B cell (primary cell): ENCODE measurements around the gene ANLN. TPM values are rescaled to one million over a fixed set of nuclear protein-coding genes. Genes with fewer than 3 reads are reported as not detected.

ENCODE experiments used
- ATAC-seq: fragments of 200-7000 bp; cut with Tn5 transposase; one replicate; pipeline ENCODE4 v1.10.0; 2021; ENCODE audit warnings: low read depth, mild to moderate bottlenecking, moderate number of reproducible peaks, moderate library complexity
- CTCF ChIA-PET: fragments of 350-600 bp; sonication (Branson Sonifier 250); formaldehyde crosslinking; loops from one replicate; lab custom pipeline; 2021; ENCODE audit warnings: antibody characterized with exemption, inconsistent platforms; lab: Charles Lee
- POLR2A ChIA-PET: fragments of 350-600 bp; sonication (Branson Sonifier 250); formaldehyde crosslinking; loops from one replicate; lab custom pipeline; 2021; ENCODE audit warnings: antibody characterized with exemption; lab: Charles Lee
- DNase-seq: peaks from one replicate; pipeline ENCODE4 v3.0.0; 2013
- H2AFZ ChIP-seq: 2 replicates; pipeline ENCODE4 v1.6.1; 2012; ENCODE audit warnings: mild to moderate bottlenecking, low read depth, low read length; ENCODE audit not compliant: insufficient read depth, poor library complexity, severe bottlenecking
- H3K27ac ChIP-seq, 2 donors: 1 replicate in 1 of 2; 2 replicates in 1 of 2; pipeline ENCODE4 v1.5.1; 2012 to 2013; ENCODE audit warnings: low read length in 2 of 2, mild to moderate bottlenecking in 2 of 2, moderate library complexity in 1 of 2
- H3K27me3 ChIP-seq, 4 experiments: fragments of 200-600 bp in 1 of 4; sonication (generic) in 1 of 4; replicated peaks in 1 of 4; 1 replicate in 2 of 4; 2 replicates in 2 of 4; pipeline versions ENCODE4 v1.6.1 to v1.7.0; 2013 to 2016; ENCODE audit warnings: low read length in 3 of 4, mild to moderate bottlenecking in 2 of 4, mixed read lengths in 1 of 4, moderate library complexity in 1 of 4; ENCODE audit not compliant: insufficient read depth in 4 of 4, control insufficient read depth in 3 of 4; ENCODE audit errors: control extremely low read depth in 1 of 4
- H3K36me3 ChIP-seq, 2 experiments: replicated peaks in 1 of 2; 1 replicate in 1 of 2; 2 replicates in 1 of 2; pipeline versions ENCODE4 v1.6.1 to v1.7.1; 2013; ENCODE audit warnings: low read length in 1 of 2; ENCODE audit not compliant: insufficient read depth in 2 of 2, control insufficient read depth in 1 of 2; ENCODE audit errors: control extremely low read depth in 1 of 2, extremely low read depth in 1 of 2
- H3K4me1 ChIP-seq, 2 donors: fragments of 200-600 bp in 1 of 2; sonication (generic) in 1 of 2; 1 replicate in 1 of 2; 2 replicates in 1 of 2; pipeline versions ENCODE4 v1.5.1 to v1.6.1; 2013 to 2017; ENCODE audit warnings: low read length in 2 of 2; ENCODE audit not compliant: control insufficient read depth in 2 of 2, insufficient read depth in 2 of 2
- H3K4me2 ChIP-seq: replicated peaks from 2 replicates; pipeline ENCODE3; 2012; ENCODE audit warnings: mild to moderate bottlenecking, low read depth, low read length; ENCODE audit not compliant: poor library complexity, severe bottlenecking
- H3K4me3 ChIP-seq, 5 experiments: fragments of 200-600 bp in 1 of 5; sonication (generic) in 1 of 5; 1 replicate in 3 of 5; 2 replicates in 2 of 5; pipeline versions ENCODE4 v1.5.1 to v1.7.0; 2011 to 2016; ENCODE audit warnings: low read length in 4 of 5, mild to moderate bottlenecking in 4 of 5, low read depth in 2 of 5, control low read depth in 1 of 5, moderate library complexity in 1 of 5; ENCODE audit not compliant: insufficient read depth in 1 of 5; ENCODE audit errors: control extremely low read depth in 1 of 5, extremely low read depth in 1 of 5
- H3K79me2 ChIP-seq: fragments of 200-600 bp; sonication (generic); one replicate; pipeline ENCODE4 v1.6.0; 2016; ENCODE audit warnings: low read length; ENCODE audit not compliant: control insufficient read depth, insufficient read depth
- H3K9ac ChIP-seq: fragments of 200-600 bp; sonication (generic); 2 replicates; pipeline ENCODE4 v1.6.1; 2017; ENCODE audit warnings: mild to moderate bottlenecking, low read length, moderate library complexity
- H3K9me3 ChIP-seq, 3 donors: one replicate each; pipeline versions ENCODE4 v1.6.1 to v1.7.1; 2013; ENCODE audit warnings: low read length in 2 of 3; ENCODE audit not compliant: control insufficient read depth in 2 of 3, insufficient read depth in 1 of 3; ENCODE audit errors: control extremely low read depth in 1 of 3
- H4K20me1 ChIP-seq: 2 replicates; pipeline ENCODE4 v1.6.0; 2012; ENCODE audit warnings: mild to moderate bottlenecking, low read length; ENCODE audit not compliant: insufficient read depth, control insufficient read depth, poor library complexity, severe bottlenecking
- H3K27ac Mint-ChIP-seq: one replicate; pipeline ENCODE4 v1.8.0; 2021; ENCODE audit warnings: mixed read lengths
- H3K27me3 Mint-ChIP-seq: one replicate; pipeline ENCODE4 v1.8.0; 2021; ENCODE audit warnings: mixed read lengths
- H3K4me1 Mint-ChIP-seq: one replicate; pipeline ENCODE4 v1.8.0; 2021; ENCODE audit warnings: mixed read lengths
- H3K4me3 Mint-ChIP-seq: one replicate; pipeline ENCODE4 v1.8.0; 2021; ENCODE audit warnings: mixed read lengths
- H3K9me3 Mint-ChIP-seq: one replicate; pipeline ENCODE4 v1.8.0; 2022; ENCODE audit warnings: mixed read lengths; ENCODE audit not compliant: insufficient read depth
- CTCF ChIP-seq: fragments of 200-600 bp; IDR thresholded peaks from one replicate; pipeline ENCODE4 v1.8.0; 2022; ENCODE audit warnings: antibody characterized with exemption, mild to moderate bottlenecking
- EZH2 ChIP-seq: IDR thresholded peaks from 2 replicates; pipeline ENCODE4 v1.6.1; 2012; ENCODE audit warnings: borderline replicate concordance, low read depth, mild to moderate bottlenecking, moderate library complexity, low read length; ENCODE audit not compliant: insufficient read depth, poor library complexity, severe bottlenecking
- WGBS: methylation state at CpG from one replicate; pipeline ENCODE4 v1.1.5; 2013; ENCODE audit warnings: missing lambda C conversion rate; ENCODE audit not compliant: insufficient coverage; 5-methylcytosine and 5-hydroxymethylcytosine counted together
- intact Hi-C: fragments of 100-400 bp; cut with micrococcal nuclease; formaldehyde crosslinking; loops from one replicate; pipeline ENCODE4 v1.10.0; 2022
- polyA plus RNA-seq: library from polyadenylated mRNA; depleted of rRNA; stranded (reverse); fragments of >200 nt; gene quantifications from 2 replicates; pipeline ENCODE4 v1.2.3, GENCODE V29; 2012
- total RNA-seq, 2 donors: library from RNA; stranded (reverse); fragments of 120-200 nt in 1 of 2; gene quantifications; 1 replicate in 1 of 2; 2 replicates in 1 of 2; pipeline versions ENCODE4 v1.2.3 to v1.2.4, GENCODE V29; 2013 to 2022

ANLN gene
- total and polyA plus RNA-seq, 2 donors (not counting 1 experiment from before 2014, with no cell fraction given) = 0.19 to 0.32 TPM

- POLR2A ChIA-PET = no interaction called here
- WGBS = no CpG with 5 or more reads among the region's 8 CpGs
- H3K4me2 ChIP-seq = no peak overlapping the region
- no peak overlapping the region for H3K4me3 Mint-ChIP-seq
- H3K4me1 ChIP-seq = no peaks in the 10 kb centered on the region
- no peak overlapping the region for H3K27ac ChIP-seq
- no peak for ATAC-seq
- H3K4me3 ChIP-seq = no peak overlapping the region
- H3K36me3 ChIP-seq = no peaks in the 10 kb centered on the region
- no peak for TF ChIP-seq EZH2
- no peak for TF ChIP-seq CTCF
- H3K9ac ChIP-seq = no peak overlapping the region
- intact Hi-C loops = no loop called here
- H4K20me1 ChIP-seq = no peaks in the 10 kb centered on the region
- no peaks in the 10 kb centered on the region for H3K9me3 Mint-ChIP-seq
- DNase-seq = no peak
- H3K27me3 ChIP-seq = no peaks in the 10 kb centered on the region
- H3K27me3 Mint-ChIP-seq = no peaks in the 10 kb centered on the region
- H3K9me3 ChIP-seq = no peaks in the 10 kb centered on the region
- no peak overlapping the region for H3K27ac Mint-ChIP-seq
- no peaks in the 10 kb centered on the region for H3K4me1 Mint-ChIP-seq
- no peak overlapping the region for H2AFZ ChIP-seq
- no peaks in the 10 kb centered on the region for H3K79me2 ChIP-seq
- CTCF ChIA-PET = no interaction called here
These were observed 18.2 kb downstream of the ANLN start for GRCh38 chr7:36407636-36408550.

- POLR2A ChIA-PET = no interaction called here
- TF ChIP-seq EZH2 = no peak
- no peak for TF ChIP-seq CTCF
- Histone ChIP-seq H3K4me2 (no peak overlapping the region), H3K36me3 (no peaks in the 10 kb centered on the region), H2AFZ (no peak overlapping the region), H3K4me3 (no peak overlapping the region), H3K4me1 (no peaks in the 10 kb centered on the region), H3K79me2 (no peaks in the 10 kb centered on the region), H3K27ac (no peak overlapping the region), H3K27me3 (no peaks in the 10 kb centered on the region), H3K9me3 (no peaks in the 10 kb centered on the region), H4K20me1 (no peaks in the 10 kb centered on the region), H3K9ac (no peak overlapping the region)
- DNase-seq = no peak
- CTCF ChIA-PET = no interaction called here
- H3K27ac Mint-ChIP-seq = no peak overlapping the region
- H3K27me3 Mint-ChIP-seq = no peaks in the 10 kb centered on the region
- no CpG with 5 or more reads among the region's 2 CpGs for WGBS
- no peak for ATAC-seq
- intact Hi-C loops = no loop called here
- H3K9me3 Mint-ChIP-seq = no peaks in the 10 kb centered on the region
- H3K4me3 Mint-ChIP-seq = no peak overlapping the region
- H3K4me1 Mint-ChIP-seq = no peaks in the 10 kb centered on the region
These were observed 18.9 kb downstream of the ANLN start for GRCh38 chr7:36408589-36408988.
